DOHH2 (cell line): ENCODE results near the gene SLC35F1.

ENCODE experiments used
- H3F3A ChIP-seq: fragments of 200-600 bp; sonication (generic), shearing (Covaris generic); 2 replicates; pipeline ENCODE4 v1.6.0; 2016; ENCODE audit warnings: antibody characterized with exemption, mild to moderate bottlenecking; ENCODE audit not compliant: control insufficient read depth, insufficient read depth
- H3K27ac ChIP-seq: fragments of 200-600 bp; sonication (generic); 2 replicates; pipeline ENCODE4 v1.5.1; 2014; ENCODE audit warnings: low read depth, mild to moderate bottlenecking, low read length, moderate library complexity
- H3K27me3 ChIP-seq: fragments of 200-600 bp; sonication (generic); 2 replicates; pipeline ENCODE4 v1.6.1; 2014; ENCODE audit warnings: mild to moderate bottlenecking, low read length, mixed read lengths; ENCODE audit not compliant: control insufficient read depth
- H3K36me3 ChIP-seq: fragments of 200-600 bp; sonication (generic); 2 replicates; pipeline ENCODE4 v1.6.1; 2014; ENCODE audit warnings: mild to moderate bottlenecking, low read length, moderate library complexity, mixed read lengths; ENCODE audit not compliant: control insufficient read depth
- H3K4me1 ChIP-seq: fragments of 200-600 bp; sonication (generic); 2 replicates; pipeline ENCODE4 v1.6.1; 2014; ENCODE audit warnings: mild to moderate bottlenecking, low read length, mixed read lengths; ENCODE audit not compliant: control insufficient read depth
- H3K4me2 ChIP-seq: fragments of 200-600 bp; sonication (generic); 2 replicates; pipeline ENCODE4 v1.6.0; 2014; ENCODE audit warnings: mild to moderate bottlenecking, low read length, moderate library complexity
- H3K4me3 ChIP-seq: fragments of 200-600 bp; sonication (generic); 2 replicates; pipeline ENCODE4 v1.5.1; 2014; ENCODE audit warnings: mild to moderate bottlenecking, low read length, mixed read lengths
- H3K79me2 ChIP-seq: fragments of 200-600 bp; sonication (generic); 2 replicates; pipeline ENCODE4 v1.6.1; 2014; ENCODE audit warnings: mild to moderate bottlenecking, low read length, mixed read lengths; ENCODE audit not compliant: control insufficient read depth
- H3K9me2 ChIP-seq: fragments of 200-600 bp; sonication (generic); replicated peaks from 2 replicates; pipeline ENCODE4 v1.6.1; 2014; ENCODE audit warnings: mild to moderate bottlenecking, low read length, mixed read lengths; ENCODE audit not compliant: control insufficient read depth
- H3K9me3 ChIP-seq: fragments of 200-600 bp; sonication (generic); 2 replicates; pipeline ENCODE4 v1.6.1; 2014; ENCODE audit warnings: antibody characterized with exemption, low read length, mixed read lengths; ENCODE audit not compliant: control insufficient read depth, insufficient read depth
- H4K20me1 ChIP-seq: fragments of 200-600 bp; sonication (generic); 2 replicates; pipeline ENCODE4 v1.6.0; 2014; ENCODE audit warnings: low read depth, mild to moderate bottlenecking, antibody characterized with exemption, low read length, moderate library complexity; ENCODE audit not compliant: control insufficient read depth, insufficient read depth
- CTCF ChIP-seq: fragments of 200-600 bp; sonication (generic); IDR thresholded peaks from one replicate; pipeline ENCODE4 v1.5.1; 2014; ENCODE audit warnings: antibody characterized with exemption, mild to moderate bottlenecking, low read depth, low read length; ENCODE audit not compliant: poor library complexity, severe bottlenecking
- EZH2phosphoT487 ChIP-seq: fragments of 200-600 bp; sonication (generic); IDR thresholded peaks from 2 replicates; pipeline ENCODE4 v1.6.1; 2017; ENCODE audit warnings: borderline replicate concordance, mild to moderate bottlenecking, antibody characterized with exemption, low read length, moderate library complexity, mixed read lengths

Gene SLC35F1

GRCh38 chr6:118333772-118334171, 426.7 kb downstream of the SLC35F1 start:
- Histone ChIP-seq H3K4me3 (no peak overlapping the region), H3K27me3 (no peaks in the 10 kb centered on the region), H4K20me1 (no peaks in the 10 kb centered on the region), H3K4me1 (no peaks in the 10 kb centered on the region), H3F3A (no peaks in the 10 kb centered on the region), H3K9me2 (no peaks in the 10 kb centered on the region), H3K9me3 (no peaks in the 10 kb centered on the region), H3K27ac (no peak overlapping the region), H3K4me2 (no peak overlapping the region), H3K79me2 (no peaks in the 10 kb centered on the region), H3K36me3 (no peaks in the 10 kb centered on the region)
- TF ChIP-seq EZH2phosphoT487: no peak

- Histone ChIP-seq H3K4me3 (no peak overlapping the region), H3K9me2 (no peaks in the 10 kb centered on the region), H3F3A (no peaks in the 10 kb centered on the region), H3K27ac (no peak overlapping the region), H3K27me3 (no peaks in the 10 kb centered on the region), H4K20me1 (no peaks in the 10 kb centered on the region), H3K9me3 (no peaks in the 10 kb centered on the region), H3K4me1 (no peaks in the 10 kb centered on the region), H3K4me2 (no peak overlapping the region), H3K79me2 (no peaks in the 10 kb centered on the region), H3K36me3 (no peaks in the 10 kb centered on the region)
- TF ChIP-seq EZH2phosphoT487 (no peak), CTCF (no peak)
These were observed 427.6 kb downstream of the SLC35F1 start for GRCh38 chr6:118334634-118335033.

- Histone ChIP-seq H3K4me1 (no peaks in the 10 kb centered on the region), H3K4me3 (no peak overlapping the region), H3K27me3 (no peaks in the 10 kb centered on the region), H4K20me1 (no peaks in the 10 kb centered on the region), H3K9me2 (no peaks in the 10 kb centered on the region), H3K27ac (no peak overlapping the region), H3K9me3 (no peaks in the 10 kb centered on the region), H3K4me2 (no peak overlapping the region), H3K79me2 (no peaks in the 10 kb centered on the region), H3K36me3 (no peaks in the 10 kb centered on the region), H3F3A (no peaks in the 10 kb centered on the region)
- TF ChIP-seq EZH2phosphoT487 (no peak), CTCF (no peak)
These were observed 428.3 kb downstream of the SLC35F1 start for GRCh38 chr6:118335325-118335816.

GRCh38 chr6:118344014-118344670, 437.1 kb downstream of the SLC35F1 start:
- no peaks in the 10 kb centered on the region for H4K20me1 ChIP-seq
- H3K27me3 ChIP-seq: no peaks in the 10 kb centered on the region
- no peak overlapping the region for H3K27ac ChIP-seq
- H3K4me2 ChIP-seq: no peak overlapping the region
- H3F3A ChIP-seq: no peaks in the 10 kb centered on the region
- TF ChIP-seq EZH2phosphoT487: no peak
- no peak for TF ChIP-seq CTCF
- no peak overlapping the region for H3K4me3 ChIP-seq
- H3K9me3 ChIP-seq: no peaks in the 10 kb centered on the region
- no peaks in the 10 kb centered on the region for H3K4me1 ChIP-seq
- H3K36me3 ChIP-seq: no peaks in the 10 kb centered on the region
- no peaks in the 10 kb centered on the region for H3K9me2 ChIP-seq
- no peaks in the 10 kb centered on the region for H3K79me2 ChIP-seq
